Activated T-cell treated with anti-CD3 and anti-CD28 coated beads for 24 hours (primary cell): ENCODE results near the gene MCCC1.
"Not testable (repeated sequence)": the region's sequence is repeated elsewhere in the genome, so short reads cannot be mapped to it uniquely, and the experiment has no call there.

Experiments used
- DNase-seq: peaks from one replicate; pipeline ENCODE4 v3.0.0-alpha.2; 2020; ENCODE audit warnings: low read depth

MCCC1 gene

DNA sequence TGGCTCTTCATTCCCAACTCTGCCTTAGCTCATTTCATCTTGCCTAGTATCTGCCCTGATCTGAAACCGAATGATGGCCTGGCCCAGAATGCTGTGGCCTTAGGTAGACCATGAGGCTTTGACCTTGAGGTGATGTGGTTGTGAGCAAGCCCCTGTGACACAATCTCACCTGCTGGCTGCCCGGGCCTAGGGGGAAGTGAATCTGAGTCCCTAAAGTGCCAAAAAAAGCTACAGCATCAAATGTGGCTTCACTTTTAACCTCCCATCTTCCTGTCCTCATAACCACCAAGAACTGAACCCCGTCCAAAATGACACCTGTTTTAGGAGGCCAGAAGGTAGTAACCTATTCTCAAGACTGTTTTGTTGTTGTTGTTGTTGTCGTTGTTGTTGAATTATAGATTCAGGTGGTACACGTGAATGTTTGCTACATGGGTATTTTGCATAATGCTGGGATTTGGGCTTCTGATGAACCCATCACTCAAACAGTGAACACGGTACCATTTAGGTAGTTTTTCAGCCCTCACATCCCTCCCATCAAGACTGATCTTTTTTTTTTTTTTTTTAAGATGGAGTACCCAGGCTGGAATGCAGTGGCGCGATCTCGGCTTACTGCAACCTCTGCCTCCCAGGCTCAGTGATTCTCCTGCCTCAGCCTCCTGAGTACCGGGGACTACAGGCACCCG lies 54.6 kb downstream of the MCCC1 start:
- DNase-seq, result no peak

DNA sequence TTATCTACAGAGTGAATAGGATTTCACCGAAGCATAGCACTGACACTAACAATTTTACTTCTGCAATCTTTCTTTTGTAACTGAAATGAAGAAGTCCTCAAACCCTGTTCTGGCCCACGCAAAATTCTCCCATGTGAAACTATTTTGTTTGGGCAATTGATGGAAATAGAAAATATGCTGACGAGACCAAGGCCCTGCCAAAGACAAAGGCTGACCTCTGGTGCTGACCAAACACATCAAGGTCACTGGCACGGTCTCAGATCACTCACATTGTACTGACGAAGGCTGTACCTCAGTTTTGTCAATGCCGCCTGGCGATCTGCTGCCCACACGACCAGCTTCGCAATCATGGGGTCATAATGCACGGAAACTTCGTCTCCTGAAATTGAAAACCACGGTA lies 60.5 kb downstream of the MCCC1 start:
- DNase-seq, result no peak

GRCh38 chr3:183038221-183038620 lies 61.1 kb downstream of the MCCC1 start:
- no peak for DNase-seq

GRCh38 chr3:183033746-183034145 lies 65.5 kb downstream of the MCCC1 start:
- DNase-seq, result no peak

DNA sequence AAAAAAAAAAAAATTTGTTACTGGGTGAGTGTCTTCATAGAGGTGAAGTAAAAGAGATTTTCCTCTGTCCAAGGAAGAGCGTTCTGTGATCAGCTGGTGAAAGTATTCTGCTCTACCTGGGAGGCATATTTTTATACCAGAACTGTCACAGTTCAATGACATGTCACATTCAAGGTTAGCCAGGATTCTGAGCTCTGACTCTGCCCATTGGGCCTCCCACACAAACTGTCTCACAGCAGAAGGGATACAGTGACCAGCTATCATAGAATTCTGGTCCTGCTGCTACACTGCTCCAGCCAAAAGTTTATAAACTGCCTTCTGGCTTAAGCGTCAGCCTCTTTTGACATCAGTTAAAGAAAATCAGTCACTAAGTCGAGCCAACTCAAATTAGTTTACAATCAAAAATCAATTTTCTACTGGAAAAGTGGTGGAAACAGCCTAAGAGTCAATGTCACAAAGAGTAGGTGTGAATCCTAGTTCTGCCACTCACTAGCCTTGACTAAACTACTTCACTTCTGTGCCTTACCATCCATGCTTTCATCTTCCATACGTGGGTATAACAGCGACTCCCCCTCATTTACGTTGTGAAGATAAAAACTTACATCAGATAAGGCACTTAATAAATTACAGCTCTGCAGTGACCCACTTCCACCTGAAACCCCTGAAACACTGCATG lies 66.3 kb downstream of the MCCC1 start:
- no peak for DNase-seq

GRCh38 chr3:183031826-183032225 lies 67.5 kb downstream of the MCCC1 start:
- DNase-seq, result no peak

DNA sequence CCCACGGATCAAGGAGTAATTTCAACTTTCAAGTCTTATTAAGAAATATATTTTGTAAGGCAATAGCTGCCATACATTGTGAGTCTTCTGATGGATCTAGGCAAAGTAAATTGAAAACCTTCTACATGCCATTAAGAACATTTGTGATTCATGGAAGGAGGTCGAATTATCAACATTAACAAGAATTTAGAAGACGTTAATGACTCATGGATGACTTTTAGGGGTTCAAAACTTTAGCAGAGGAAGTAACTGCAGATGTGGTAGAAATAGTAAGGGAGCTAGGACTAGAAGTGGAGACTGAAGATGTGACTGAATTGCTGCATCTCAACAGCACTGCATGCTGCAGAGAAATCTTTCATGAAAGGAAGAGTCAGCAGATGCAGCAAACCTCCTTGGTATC lies 70.9 kb downstream of the MCCC1 start:
- no peak for DNase-seq

GRCh38 chr3:183027276-183027675 lies 72.0 kb downstream of the MCCC1 start:
- DNase-seq, result no peak

DNA sequence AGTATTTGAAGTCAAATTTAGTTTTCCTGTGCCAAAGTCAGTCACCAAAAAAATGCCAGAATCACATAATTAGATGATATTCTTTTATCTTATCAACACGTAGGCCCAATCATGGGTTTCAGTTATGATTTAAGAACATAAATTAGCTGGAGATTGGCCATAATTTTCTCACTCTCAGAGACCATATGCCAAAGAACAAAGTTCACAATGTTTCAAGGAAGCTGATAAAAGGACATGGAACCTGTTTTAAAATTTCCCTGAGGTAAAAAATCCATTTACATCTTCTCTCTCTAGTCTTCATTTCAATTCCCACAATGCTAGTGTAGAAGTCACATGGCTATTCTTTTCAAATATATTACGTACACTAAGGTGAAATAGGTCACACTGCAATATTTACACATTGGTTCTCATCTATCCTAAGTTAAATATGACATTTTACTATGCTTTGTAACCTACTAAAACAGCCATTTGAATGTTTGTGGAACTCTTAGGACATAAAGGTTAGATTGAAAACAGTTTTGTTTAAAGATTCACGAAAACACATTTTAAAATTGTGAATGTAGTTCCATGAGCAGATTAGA lies 76.3 kb downstream of the MCCC1 start:
- DNase-seq, result no peak

- DNase-seq, result no peak
Observed at GRCh38 chr3:183018421-183019192, 80.7 kb downstream of the MCCC1 start.

DNA sequence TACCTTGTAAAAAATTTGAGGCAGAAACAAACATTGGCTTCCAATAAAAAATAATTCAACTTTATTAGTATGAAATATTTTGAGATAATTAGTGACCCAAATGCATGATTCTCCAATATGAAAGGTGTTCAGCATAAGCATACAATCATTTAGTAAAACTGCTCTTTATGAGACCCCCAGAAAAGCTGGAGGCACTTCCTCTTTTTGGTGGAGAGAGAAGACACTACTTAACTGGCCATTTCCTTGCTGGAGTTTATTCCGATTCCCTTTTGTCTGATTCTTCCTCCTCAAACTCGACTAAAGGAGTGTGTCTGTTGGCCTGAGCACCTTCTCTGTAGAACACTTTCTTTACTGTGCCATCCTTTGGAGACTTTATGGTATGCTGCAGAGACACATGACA lies 84.1 kb downstream of the MCCC1 start:
- no peak for DNase-seq

- no peak for DNase-seq
Observed at GRCh38 chr3:183013856-183014255, 85.4 kb downstream of the MCCC1 start.

DNA sequence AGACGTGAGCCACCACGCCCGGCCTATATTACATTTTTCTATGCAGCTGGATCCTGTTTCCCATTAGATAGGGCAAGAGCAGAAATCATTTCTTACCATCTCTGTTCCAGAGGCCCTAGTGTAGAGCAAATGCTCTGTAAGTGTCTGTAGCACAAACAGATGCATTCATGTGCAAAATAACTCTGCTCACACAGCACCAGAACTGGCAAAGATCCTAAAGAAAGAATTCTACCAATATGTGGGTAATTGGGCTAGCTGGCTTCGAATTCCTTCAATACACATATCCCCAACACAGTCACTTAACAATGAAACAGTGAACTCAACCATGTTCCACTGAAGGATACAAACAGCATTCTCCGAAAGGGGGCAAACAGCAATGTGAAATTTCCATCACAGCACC lies 86.2 kb downstream of the MCCC1 start:
- no peak for DNase-seq

DNA sequence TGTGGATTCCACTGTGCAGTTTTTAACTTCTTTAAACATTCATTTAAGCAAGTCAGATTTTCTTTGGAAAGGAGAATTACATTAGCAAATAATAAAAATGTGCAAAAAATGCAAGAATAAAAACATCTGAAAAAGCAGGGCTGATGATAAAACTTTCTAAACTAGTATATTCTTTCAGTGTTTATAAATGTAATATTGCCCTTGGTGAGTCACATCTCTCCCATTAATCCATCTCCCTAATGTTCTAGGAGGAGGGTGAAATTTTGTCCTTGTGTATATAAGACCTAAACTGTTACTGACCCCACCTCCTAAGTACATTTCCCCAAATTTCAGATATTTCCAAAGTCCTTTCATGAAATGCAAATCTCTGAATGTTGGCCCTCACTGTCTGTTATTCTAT lies 90.5 kb downstream of the MCCC1 start:
- DNase-seq, result no peak

DNA sequence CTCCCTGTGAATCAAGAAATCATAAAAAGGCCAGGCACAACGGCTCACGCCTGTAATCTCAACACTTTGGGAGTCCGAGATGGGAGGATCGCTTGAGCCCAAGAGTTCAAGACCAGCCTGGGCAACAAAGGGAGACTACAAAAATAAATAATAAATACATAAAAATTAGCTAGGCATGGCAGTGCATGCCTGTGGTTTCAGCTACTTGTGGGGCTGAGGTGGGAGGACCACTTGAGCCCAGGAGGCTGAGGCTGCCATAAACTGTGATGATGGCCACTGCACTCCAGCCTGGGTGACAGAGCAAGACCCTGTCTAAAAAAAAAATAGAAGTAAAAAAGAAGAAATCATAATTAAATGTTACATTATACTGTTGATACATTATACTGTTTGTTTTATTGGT lies 91.0 kb downstream of the MCCC1 start:
- DNase-seq, result no peak

GRCh38 chr3:183006396-183007002 lies 92.8 kb downstream of the MCCC1 start:
- DNase-seq, result no peak

DNA sequence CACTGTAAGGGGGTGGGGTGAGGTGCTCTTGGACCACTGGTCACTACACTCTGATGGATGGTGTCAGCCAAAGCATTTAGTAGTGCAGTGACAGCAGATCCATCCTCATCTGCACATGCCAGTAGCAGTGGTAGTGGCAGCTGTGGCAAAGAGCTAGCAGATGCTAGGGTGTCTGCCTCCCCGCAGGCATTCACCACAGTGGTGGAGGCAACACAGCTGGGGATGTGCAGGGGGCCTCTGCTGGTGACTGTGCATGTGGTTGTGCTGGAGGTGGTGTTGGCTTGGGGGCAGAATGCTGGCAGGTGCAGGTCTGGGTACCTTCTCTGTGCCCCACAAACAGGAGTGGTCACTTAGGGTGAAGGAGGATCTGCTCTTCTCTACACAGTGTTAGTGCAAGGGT lies 99.5 kb downstream of the MCCC1 start:
- DNase-seq, result no peak

- not testable (repeated sequence) for DNase-seq
Observed at GRCh38 chr3:182993486-182994201, 105.7 kb downstream of the MCCC1 start.

GRCh38 chr3:182989566-182989965 lies 109.7 kb downstream of the MCCC1 start:
- DNase-seq, result no peak

GRCh38 chr3:182986021-182986420 lies 113.3 kb downstream of the MCCC1 start:
- DNase-seq, result no peak

DNA sequence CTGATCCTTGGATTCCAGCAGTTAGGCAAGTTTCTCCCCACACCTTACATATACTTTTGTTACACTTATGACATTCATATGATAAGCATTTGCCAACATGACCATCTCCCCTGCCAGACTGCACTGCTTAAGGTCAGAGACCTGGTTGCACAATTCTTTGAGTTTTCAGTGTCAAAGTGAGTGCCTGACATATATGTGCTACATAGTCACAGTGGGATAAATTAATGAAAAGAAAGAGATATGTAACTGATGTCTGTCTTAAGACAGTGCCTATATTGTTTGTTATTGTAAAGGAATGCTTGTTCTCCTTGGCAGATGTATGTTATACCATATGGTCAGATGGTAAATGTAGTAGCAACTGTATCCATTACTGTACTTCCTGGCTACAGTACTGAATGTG lies 115.4 kb downstream of the MCCC1 start:
- DNase-seq, result no peak

- DNase-seq, result no peak
Observed at GRCh38 chr3:182981038-182981380, 118.3 kb downstream of the MCCC1 start.
